Fibroblast of mammary gland (primary cell): ENCODE measurements around the gene PELO.

Experiments
- DNase-seq: peaks from one replicate; pipeline ENCODE4 v3.0.0-alpha.2; 2010; ENCODE audit warnings: low read depth
- H3K4me3 ChIP-seq: 2 replicates; pipeline ENCODE4 v1.5.1; 2011; ENCODE audit warnings: low read depth, mild to moderate bottlenecking, low read length, moderate library complexity; ENCODE audit not compliant: control insufficient read depth
- CTCF ChIP-seq: conservative IDR thresholded peaks from 2 replicates; pipeline ENCODE4 v1.5.1; 2011; ENCODE audit warnings: low read depth, low read length, inconsistent platforms; ENCODE audit not compliant: control insufficient read depth, insufficient read depth

Gene PELO

GRCh38 chr5:52779213-52779612 lies 8.5 kb upstream of the PELO start:
- H3K4me3 ChIP-seq = no peak overlapping the region
- no peak for DNase-seq
- no peak for TF ChIP-seq CTCF

- TF ChIP-seq CTCF = no peak
- peak; percentile 69 for DNase-seq
- H3K4me3 ChIP-seq = no peak overlapping the region
Observed at GRCh38 chr5:52783226-52783959, 4.3 kb upstream of the PELO start.

GRCh38 chr5:52784737-52785136 lies 3.0 kb upstream of the PELO start:
- DNase-seq = no peak
- TF ChIP-seq CTCF = no peak
- no peak overlapping the region for H3K4me3 ChIP-seq

- no peak for TF ChIP-seq CTCF
- no peak for DNase-seq
- H3K4me3 ChIP-seq = no peak overlapping the region
Observed at GRCh38 chr5:52786391-52786790, 1.3 kb upstream of the PELO start.

GRCh38 chr5:52786949-52787599 lies 642 bp upstream of the PELO start:
- H3K4me3 ChIP-seq = peak overlapping the region; percentile 67
- peak; percentile 19 for DNase-seq
- peak; percentile 18 for TF ChIP-seq CTCF

GRCh38 chr5:52788505-52788821 lies 747 bp downstream of the PELO start:
- peak overlapping the region; percentile 67 for H3K4me3 ChIP-seq
- no peak for TF ChIP-seq CTCF
- no peak for DNase-seq

- H3K4me3 ChIP-seq = no peak overlapping the region
- TF ChIP-seq CTCF = no peak
- no peak for DNase-seq
Observed at GRCh38 chr5:52789378-52789777, 1.7 kb downstream of the PELO start.
